Skin epidermis (tissue), 12 donors: ENCODE measurements around the gene MACF1.

Source experiments
- H3K27ac ChIP-seq, 21 experiments: fragments of 200-600 bp; sonication (generic) in 11 of 21; one replicate each; pipeline ENCODE4 v1.5.0; 2020; ENCODE audit warnings: mild to moderate bottlenecking in 3 of 21, inconsistent platforms in 2 of 21, moderate library complexity in 2 of 21
- H3K4me3 ChIP-seq, 7 experiments: fragments of 200-600 bp; sonication (generic) in 2 of 7; one replicate each; pipeline ENCODE4 v1.5.0; 2020; ENCODE audit warnings: inconsistent platforms in 2 of 7, mild to moderate bottlenecking in 2 of 7, moderate library complexity in 1 of 7

MACF1 gene

GRCh38 chr1:39376656-39377055 lies 172.2 kb downstream of the MACF1 start:
- Histone ChIP-seq H3K4me3 (no peak overlapping the region), H3K27ac (no peak overlapping the region)

DNA sequence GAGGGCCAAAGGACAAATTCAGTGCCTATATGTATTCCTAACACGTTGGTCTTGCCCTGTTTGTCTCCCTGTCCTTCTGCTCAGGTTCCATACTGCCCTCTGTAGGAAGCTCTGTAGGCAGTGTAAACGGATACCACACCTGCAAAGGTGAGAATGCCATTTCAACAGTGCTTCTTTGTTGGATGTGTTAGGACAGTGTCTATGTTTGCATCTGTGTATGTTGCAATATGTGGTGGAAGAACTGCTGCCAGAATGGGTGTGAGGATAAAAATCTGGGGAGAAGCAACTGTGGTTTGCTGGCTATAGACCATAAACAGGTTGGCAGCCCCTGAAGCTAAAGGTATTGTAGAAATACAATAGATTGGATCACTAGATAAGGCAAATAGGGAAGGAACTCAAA lies 173.9 kb downstream of the MACF1 start:
- Histone ChIP-seq H3K27ac (peak overlapping the region in 3 of 21 experiments; percentile 5 to 8 (median 5)), H3K4me3 (no peak overlapping the region)

- H3K27ac ChIP-seq = no peak overlapping the region
Measured at GRCh38 chr1:39379187-39379586, 174.7 kb downstream of the MACF1 start.

GRCh38 chr1:39380036-39380435 lies 175.5 kb downstream of the MACF1 start:
- H3K4me3 ChIP-seq = no peak overlapping the region
- no peak overlapping the region for H3K27ac ChIP-seq

More at GRCh38 chr1:39379187-39379586, 174.7 kb downstream of the MACF1 start:
- no peak overlapping the region for H3K4me3 ChIP-seq

GRCh38 chr1:39381839-39382238 lies 177.3 kb downstream of the MACF1 start:
- no peak overlapping the region for H3K27ac ChIP-seq

DNA sequence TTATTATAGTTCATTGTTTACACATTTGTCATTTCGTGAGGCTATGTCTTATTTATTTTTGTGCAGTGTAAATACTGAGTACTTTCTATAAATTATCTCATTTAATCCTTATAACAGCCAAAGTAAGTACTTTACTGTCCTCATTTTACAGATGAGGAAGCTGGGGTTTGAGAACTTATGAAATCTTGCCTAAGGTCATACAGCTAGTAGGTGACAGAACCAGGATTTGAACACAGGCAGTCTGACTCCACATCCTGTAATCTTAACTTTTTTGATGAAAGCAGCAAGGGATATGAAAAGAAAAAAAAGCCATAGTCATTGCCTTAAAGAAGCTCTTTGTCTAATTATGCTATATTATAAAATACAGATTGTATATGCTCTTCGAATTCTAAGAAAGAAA lies 179.8 kb downstream of the MACF1 start:
- no peak overlapping the region for H3K4me3 ChIP-seq
- no peak overlapping the region for H3K27ac ChIP-seq

More at GRCh38 chr1:39381839-39382238, 177.3 kb downstream of the MACF1 start:
- H3K4me3 ChIP-seq = no peak overlapping the region

DNA sequence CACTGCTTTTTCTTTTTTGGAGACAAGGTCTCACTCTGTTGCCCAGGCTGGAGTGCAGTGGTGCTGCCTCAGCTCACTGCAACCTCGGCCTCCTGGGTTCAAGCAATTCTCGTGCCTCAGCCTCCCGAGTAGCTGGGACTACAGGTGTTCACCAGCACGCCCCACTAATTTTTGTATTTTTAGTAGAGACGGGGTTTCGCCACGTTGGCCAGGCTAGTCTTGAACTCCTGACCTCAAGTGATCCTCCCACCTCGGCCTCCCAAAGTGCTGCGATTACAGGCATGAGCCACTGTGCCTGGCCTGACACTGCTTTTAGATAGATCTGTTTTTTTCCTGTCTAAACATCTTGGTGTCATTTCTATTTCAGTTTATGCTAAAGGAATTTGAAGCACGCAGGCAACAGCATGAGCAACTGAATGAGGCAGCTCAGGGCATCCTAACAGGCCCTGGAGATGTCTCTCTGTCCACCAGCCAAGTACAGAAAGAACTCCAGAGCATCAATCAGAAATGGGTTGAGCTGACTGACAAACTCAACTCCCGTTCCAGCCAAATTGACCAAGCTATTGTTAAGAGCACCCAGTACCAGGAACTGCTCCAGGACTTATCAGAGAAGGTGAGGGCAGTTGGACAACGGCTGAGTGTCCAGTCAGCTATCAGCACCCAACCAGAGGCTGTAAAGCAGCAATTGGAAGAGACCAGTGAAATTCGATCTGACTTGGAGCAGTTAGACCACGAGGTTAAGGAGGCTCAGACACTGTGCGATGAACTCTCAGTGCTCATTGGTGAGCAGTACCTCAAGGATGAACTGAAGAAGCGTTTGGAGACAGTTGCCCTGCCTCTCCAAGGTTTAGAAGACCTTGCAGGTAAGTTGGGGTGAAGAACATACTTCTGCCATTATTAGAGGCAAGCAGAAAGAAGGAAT lies 180.8 kb downstream of the MACF1 start:
- no peak overlapping the region for H3K4me3 ChIP-seq
- no peak overlapping the region for H3K27ac ChIP-seq

DNA sequence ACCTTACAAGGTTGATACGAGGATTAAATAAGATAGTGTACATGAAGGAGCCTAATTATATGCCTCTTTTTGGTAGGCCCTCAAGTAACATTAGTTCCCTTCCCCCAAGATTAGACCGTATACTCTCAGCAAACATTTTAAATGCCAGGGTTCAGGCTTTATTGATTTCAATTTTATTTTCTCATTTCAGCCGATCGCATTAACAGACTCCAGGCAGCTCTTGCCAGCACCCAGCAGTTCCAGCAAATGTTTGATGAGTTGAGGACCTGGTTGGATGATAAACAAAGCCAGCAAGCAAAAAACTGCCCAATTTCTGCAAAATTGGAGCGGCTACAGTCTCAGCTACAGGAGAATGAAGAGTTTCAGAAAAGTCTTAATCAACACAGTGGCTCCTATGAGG lies 182.5 kb downstream of the MACF1 start:
- peak overlapping the region in 1 of 21 experiments; percentile 24 for H3K27ac ChIP-seq
- H3K4me3 ChIP-seq = no peak overlapping the region

- peak overlapping the region in 1 of 21 experiments; percentile 24 for H3K27ac ChIP-seq
- no peak overlapping the region for H3K4me3 ChIP-seq
Measured at GRCh38 chr1:39387452-39387851, 183.0 kb downstream of the MACF1 start.

- Histone ChIP-seq H3K4me3 (no peak overlapping the region), H3K27ac (peak overlapping the region in 13 of 21 experiments; percentile 1 to 86 (median 57))
Measured at GRCh38 chr1:39391691-39392679, 187.5 kb downstream of the MACF1 start.

DNA sequence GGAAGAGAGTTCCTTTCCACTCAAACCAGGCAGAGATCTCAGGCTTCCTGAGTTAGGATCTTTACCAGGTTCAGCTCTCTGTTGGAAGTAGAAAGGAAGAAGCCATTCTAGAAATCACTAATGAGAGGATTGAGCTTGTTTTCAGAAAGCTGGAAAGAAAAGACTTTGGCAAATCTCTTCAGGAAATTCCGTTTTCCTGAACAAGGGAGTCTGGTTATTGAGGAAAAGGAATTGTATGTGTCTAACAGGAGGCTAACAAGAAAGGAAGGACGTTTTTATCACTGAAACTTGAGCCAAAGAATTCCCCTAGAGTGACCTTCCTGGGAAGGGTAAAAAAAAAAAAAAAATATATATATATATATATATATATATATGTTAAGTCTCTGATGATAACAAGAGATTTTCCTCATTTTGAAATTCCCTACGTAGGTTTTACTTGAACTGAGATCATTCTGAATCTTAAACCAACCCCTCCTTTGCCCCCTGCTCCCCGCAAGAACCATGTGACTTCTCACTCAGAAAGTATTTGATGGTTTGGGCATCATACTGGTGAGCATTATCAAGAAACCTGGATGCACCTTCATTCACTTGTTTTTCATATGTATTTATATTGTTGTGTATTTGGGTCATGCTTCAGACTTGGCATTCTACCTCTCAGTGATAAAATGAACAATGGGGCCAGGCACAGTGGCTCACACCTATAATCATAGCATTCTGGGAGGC lies 188.5 kb downstream of the MACF1 start:
- Histone ChIP-seq H3K27ac (peak overlapping the region in 9 of 21 experiments; percentile 1 to 86 (median 59)), H3K4me3 (no peak overlapping the region)

GRCh38 chr1:39393645-39394044 lies 189.2 kb downstream of the MACF1 start:
- Histone ChIP-seq H3K4me3 (no peak overlapping the region), H3K27ac (no peak overlapping the region)

- H3K4me3 ChIP-seq = no peak overlapping the region
- peak overlapping the region in 6 of 21 experiments; percentile 5 to 51 (median 18) for H3K27ac ChIP-seq
Measured at GRCh38 chr1:39394059-39394458, 189.6 kb downstream of the MACF1 start.

- H3K4me3 ChIP-seq = no peak overlapping the region
- H3K27ac ChIP-seq = peak overlapping the region in 7 of 21 experiments; percentile 5 to 58 (median 31)
Measured at GRCh38 chr1:39394598-39394997, 190.1 kb downstream of the MACF1 start.

DNA sequence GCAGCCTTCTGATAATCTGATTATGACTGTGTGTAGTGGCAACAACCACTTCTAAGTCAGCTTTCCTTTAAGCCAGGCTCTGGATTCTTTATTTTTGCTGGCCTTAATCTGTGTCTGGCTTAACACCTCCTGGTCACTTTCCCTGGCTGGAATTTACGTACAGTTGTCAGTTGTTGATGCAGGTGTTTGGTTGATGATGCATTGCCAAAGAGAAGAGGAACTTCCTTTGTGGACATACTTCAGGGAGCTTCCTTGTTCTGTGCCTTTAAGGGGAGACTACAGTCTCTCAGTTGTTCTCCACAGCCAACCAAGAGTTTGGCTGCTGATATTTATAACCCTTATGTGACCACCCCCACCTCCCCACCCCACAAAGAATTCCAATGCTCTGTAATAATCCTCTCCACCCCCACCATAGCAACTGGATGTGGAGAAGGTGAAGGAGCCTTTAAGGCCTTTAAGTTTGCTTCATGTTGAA lies 190.9 kb downstream of the MACF1 start:
- peak overlapping the region in 7 of 21 experiments; percentile 17 to 58 (median 27) for H3K27ac ChIP-seq
- H3K4me3 ChIP-seq = no peak overlapping the region

GRCh38 chr1:39396671-39397070 lies 192.2 kb downstream of the MACF1 start:
- no peak overlapping the region for H3K4me3 ChIP-seq
- H3K27ac ChIP-seq = no peak overlapping the region

DNA sequence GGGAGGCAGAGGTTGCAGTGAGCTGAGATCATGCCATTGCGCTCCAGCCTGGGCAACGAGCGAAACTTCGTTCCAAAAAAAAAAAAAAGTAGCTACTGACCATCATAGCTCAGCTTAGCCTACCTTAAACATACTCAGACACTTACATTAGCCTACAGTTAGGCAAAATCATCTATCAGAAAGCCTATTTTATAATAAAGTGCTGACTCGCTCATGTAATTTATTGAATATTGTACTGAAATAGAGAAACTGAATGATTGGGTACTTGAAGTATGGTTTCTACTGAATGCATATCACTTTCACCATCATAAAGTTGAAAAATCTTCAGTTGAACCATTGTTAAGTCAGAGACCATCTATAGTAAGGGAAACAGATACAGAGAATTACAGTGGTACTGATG lies 193.0 kb downstream of the MACF1 start:
- Histone ChIP-seq H3K4me3 (no peak overlapping the region), H3K27ac (peak overlapping the region in 2 of 21 experiments; percentile 76 to 82)

GRCh38 chr1:39398278-39399021 lies 194.0 kb downstream of the MACF1 start:
- Histone ChIP-seq H3K27ac (peak overlapping the region in 18 of 21 experiments; percentile 9 to 83 (median 58)), H3K4me3 (no peak overlapping the region)

GRCh38 chr1:39401106-39401505 lies 196.6 kb downstream of the MACF1 start:
- no peak overlapping the region for H3K27ac ChIP-seq

More at GRCh38 chr1:39401106-39401505, 196.6 kb downstream of the MACF1 start:
- no peak overlapping the region for H3K4me3 ChIP-seq
